Parathyroid adenoma (tissue), 2 donors: ENCODE data around the gene EXD1.
"Not testable (repeated sequence)": the region's sequence is repeated elsewhere in the genome, so short reads cannot be mapped to it uniquely, and the experiment has no call there.

Experiments
- H2AFZ ChIP-seq: fragments of 300-600 bp; sonication (generic); one replicate; pipeline ENCODE4 v1.7.0; 2017; ENCODE audit warnings: antibody characterized with exemption, mild to moderate bottlenecking
- H3K27ac ChIP-seq: fragments of 300-600 bp; sonication (generic); one replicate; pipeline ENCODE4 v1.7.0; 2017
- H3K27me3 ChIP-seq: fragments of 300-600 bp; sonication (generic); one replicate; pipeline ENCODE4 v1.7.0; 2017; ENCODE audit warnings: low read length; ENCODE audit not compliant: control insufficient read depth, insufficient read depth
- H3K36me3 ChIP-seq: fragments of 300-600 bp; sonication (generic); one replicate; pipeline ENCODE4 v1.7.0; 2017; ENCODE audit warnings: low read length; ENCODE audit not compliant: control insufficient read depth, insufficient read depth
- H3K4me1 ChIP-seq: fragments of 300-600 bp; sonication (generic); one replicate; pipeline ENCODE4 v1.7.0; 2017; ENCODE audit warnings: control low read depth
- H3K4me2 ChIP-seq: fragments of 300-600 bp; sonication (generic); one replicate; pipeline ENCODE4 v1.7.0; 2017; ENCODE audit warnings: low read length
- H3K4me3 ChIP-seq: fragments of 300-600 bp; sonication (generic); one replicate; pipeline ENCODE4 v1.7.0; 2017; ENCODE audit warnings: low read depth, low read length
- H3K79me2 ChIP-seq: fragments of 300-600 bp; sonication (generic); one replicate; pipeline ENCODE4 v1.7.0; 2017; ENCODE audit warnings: control low read depth
- H3K9ac ChIP-seq: fragments of 300-600 bp; sonication (generic); one replicate; pipeline ENCODE4 v1.7.0; 2017; ENCODE audit warnings: mild to moderate bottlenecking
- H3K9me3 ChIP-seq: fragments of 300-600 bp; sonication (generic); one replicate; pipeline ENCODE4 v1.7.0; 2017; ENCODE audit warnings: low read length; ENCODE audit not compliant: control insufficient read depth
- TF ChIP-seq, protein P1 (sequence below): fragments of 300-600 bp; sonication (generic); IDR thresholded peaks from one replicate; pipeline ENCODE4 v1.7.0; 2017; ENCODE audit warnings: antibody characterized with exemption, mild to moderate bottlenecking
- donor health status: primary hyperparathyroidism.

Gene EXD1

DNA sequence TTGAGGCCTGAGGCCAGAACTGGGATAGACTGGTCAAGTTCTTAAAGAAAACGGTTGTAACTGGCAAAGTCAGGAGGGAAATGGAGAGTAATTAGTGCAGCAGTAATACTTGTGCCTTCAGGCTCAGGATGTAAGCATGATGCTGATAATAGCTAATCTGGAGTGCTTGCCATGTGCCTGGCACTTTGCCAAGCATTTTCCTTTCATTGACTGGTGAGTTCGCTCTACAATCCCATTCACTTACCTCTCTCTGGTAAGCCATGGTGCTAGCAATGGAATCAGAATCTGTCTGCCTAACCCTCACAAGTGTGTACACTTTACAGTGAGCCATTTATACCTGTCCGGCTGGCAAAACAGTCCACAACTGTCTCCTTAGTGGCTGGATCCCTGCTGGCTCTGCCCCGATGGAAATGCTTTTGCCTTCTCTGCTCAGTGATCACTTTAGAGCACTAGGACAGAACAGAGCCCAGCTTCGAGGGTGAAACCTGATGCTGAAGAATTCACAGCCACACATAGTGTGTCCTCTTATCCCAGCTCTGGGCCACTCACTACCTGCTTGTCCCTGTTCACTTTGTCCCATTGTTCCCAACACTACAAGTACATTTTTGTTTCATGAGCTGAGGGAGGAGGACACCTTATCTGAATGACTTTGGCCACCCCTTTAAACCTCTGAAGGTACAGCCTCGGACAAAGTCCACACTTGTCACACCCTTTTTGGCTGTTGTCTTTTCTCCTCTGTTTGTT, 10.8 kb upstream of the EXD1 start:
- H3K36me3 ChIP-seq: no peaks in the 10 kb centered on the region
- no peaks in the 10 kb centered on the region for H3K79me2 ChIP-seq
- no peak overlapping the region for H3K9ac ChIP-seq

DNA sequence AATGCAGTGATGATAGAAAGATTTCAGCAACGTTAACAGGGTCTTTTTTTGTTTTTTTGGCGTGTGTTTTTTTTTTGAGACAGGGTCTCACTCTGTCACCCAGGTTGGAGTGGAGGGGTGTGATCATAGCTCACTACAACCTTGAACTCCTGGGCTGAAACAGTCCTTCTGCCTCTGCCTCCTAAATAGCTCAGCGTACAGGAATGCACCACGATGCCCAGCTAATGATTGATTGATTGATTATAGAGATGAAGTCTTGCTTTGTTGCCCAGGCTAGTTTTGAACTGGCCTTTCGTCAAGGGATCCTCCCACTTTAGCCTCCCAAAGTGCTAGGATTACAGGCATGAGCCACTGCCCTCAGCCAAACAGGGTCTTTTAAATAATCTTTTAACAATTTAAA, 7.5 kb upstream of the EXD1 start:
- Histone ChIP-seq H3K9me3 (no peaks in the 10 kb centered on the region), H3K27ac (no peak overlapping the region), H3K4me1 (no peaks in the 10 kb centered on the region), H3K27me3 (no peaks in the 10 kb centered on the region), H3K79me2 (no peaks in the 10 kb centered on the region), H2AFZ (no peak overlapping the region), H3K9ac (no peak overlapping the region), H3K4me3 (no peak overlapping the region), H3K36me3 (no peaks in the 10 kb centered on the region), H3K4me2 (no peak overlapping the region)
- TF ChIP-seq, protein P1, sequence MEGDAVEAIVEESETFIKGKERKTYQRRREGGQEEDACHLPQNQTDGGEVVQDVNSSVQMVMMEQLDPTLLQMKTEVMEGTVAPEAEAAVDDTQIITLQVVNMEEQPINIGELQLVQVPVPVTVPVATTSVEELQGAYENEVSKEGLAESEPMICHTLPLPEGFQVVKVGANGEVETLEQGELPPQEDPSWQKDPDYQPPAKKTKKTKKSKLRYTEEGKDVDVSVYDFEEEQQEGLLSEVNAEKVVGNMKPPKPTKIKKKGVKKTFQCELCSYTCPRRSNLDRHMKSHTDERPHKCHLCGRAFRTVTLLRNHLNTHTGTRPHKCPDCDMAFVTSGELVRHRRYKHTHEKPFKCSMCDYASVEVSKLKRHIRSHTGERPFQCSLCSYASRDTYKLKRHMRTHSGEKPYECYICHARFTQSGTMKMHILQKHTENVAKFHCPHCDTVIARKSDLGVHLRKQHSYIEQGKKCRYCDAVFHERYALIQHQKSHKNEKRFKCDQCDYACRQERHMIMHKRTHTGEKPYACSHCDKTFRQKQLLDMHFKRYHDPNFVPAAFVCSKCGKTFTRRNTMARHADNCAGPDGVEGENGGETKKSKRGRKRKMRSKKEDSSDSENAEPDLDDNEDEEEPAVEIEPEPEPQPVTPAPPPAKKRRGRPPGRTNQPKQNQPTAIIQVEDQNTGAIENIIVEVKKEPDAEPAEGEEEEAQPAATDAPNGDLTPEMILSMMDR: no peak

More for the DNA sequence above, 10.8 kb upstream of the EXD1 start:
- Histone ChIP-seq H3K27me3 (no peaks in the 10 kb centered on the region), H3K4me3 (no peak overlapping the region), H2AFZ (no peak overlapping the region), H3K27ac (no peak overlapping the region), H3K4me1 (no peaks in the 10 kb centered on the region), H3K9me3 (no peaks in the 10 kb centered on the region), H3K4me2 (no peak overlapping the region)
- TF ChIP-seq, protein P1: no peak

- Histone ChIP-seq H3K27me3 (no peaks in the 10 kb centered on the region), H3K79me2 (no peaks in the 10 kb centered on the region), H3K4me3 (no peak overlapping the region), H3K36me3 (no peaks in the 10 kb centered on the region), H3K9ac (no peak overlapping the region), H3K4me2 (no peak overlapping the region), H3K4me1 (no peaks in the 10 kb centered on the region), H3K27ac (no peak overlapping the region), H3K9me3 (no peaks in the 10 kb centered on the region), H2AFZ (no peak overlapping the region)
- TF ChIP-seq, protein P1: no peak
Measured at GRCh38 chr15:41235929-41236328, 5.4 kb upstream of the EXD1 start.

GRCh38 chr15:41235228-41235627, 4.7 kb upstream of the EXD1 start:
- H3K9ac ChIP-seq, H3K27ac ChIP-seq, H3K4me2 ChIP-seq, H3K4me3 ChIP-seq, H3K36me3 ChIP-seq, H3K4me1 ChIP-seq, H3K27me3 ChIP-seq, H3K79me2 ChIP-seq, H2AFZ ChIP-seq, H3K9me3 ChIP-seq: not testable (repeated sequence)

GRCh38 chr15:41233367-41233771, 2.8 kb upstream of the EXD1 start:
- Histone ChIP-seq H3K27me3 (no peaks in the 10 kb centered on the region), H3K9me3 (no peaks in the 10 kb centered on the region), H3K36me3 (no peaks in the 10 kb centered on the region), H3K4me2 (no peak overlapping the region), H2AFZ (no peak overlapping the region), H3K9ac (no peak overlapping the region), H3K27ac (no peak overlapping the region), H3K4me1 (no peaks in the 10 kb centered on the region), H3K4me3 (no peak overlapping the region), H3K79me2 (no peaks in the 10 kb centered on the region)
- TF ChIP-seq, protein P1: no peak
